Right atrium auricular region (tissue), 2 donors: ENCODE data around the gene MAIP1. TPM values are rescaled to one million over a fixed set of nuclear protein-coding genes. Genes with fewer than 3 reads are reported as not detected.

Source experiments
- DNase-seq: peaks from one replicate; pipeline ENCODE4 v3.0.0-alpha.2; 2019; ENCODE audit warnings: low spot score
- H3K27ac ChIP-seq, 2 donors: fragments of 200-600 bp; sonication (generic); 1 replicate in 1 of 2; 2 replicates in 1 of 2; pipeline ENCODE4 v1.5.1; 2016 to 2019
- H3K27me3 ChIP-seq, 2 donors: fragments of 200-600 bp; sonication (generic); one replicate each; pipeline versions ENCODE4 v1.5.1 to v1.6.0; 2017 to 2019
- H3K36me3 ChIP-seq: fragments of 200-600 bp; sonication (generic); one replicate; pipeline ENCODE4 v1.5.1; 2016
- H3K4me1 ChIP-seq, 2 donors: fragments of 200-600 bp; sonication (generic); one replicate each; pipeline versions ENCODE4 v1.5.1 to v1.6.0; 2017 to 2019
- H3K4me3 ChIP-seq, 2 donors: fragments of 200-600 bp; sonication (generic); 1 replicate in 1 of 2; 2 replicates in 1 of 2; pipeline ENCODE4 v1.5.1; 2017 to 2019; ENCODE audit warnings: mild to moderate bottlenecking in 1 of 2, moderate library complexity in 1 of 2
- H3K9me3 ChIP-seq, 2 donors: fragments of 200-600 bp; sonication (generic); one replicate each; pipeline ENCODE4 v1.5.1; 2019
- total RNA-seq, 2 donors: library from RNA; depleted of rRNA; stranded (reverse); fragments of >200 nt; gene quantifications; one replicate each; pipeline ENCODE4 v1.1.0, GENCODE V29; 2016
- TF ChIP-seq, protein P1 (sequence below), 2 donors: fragments of 200-600 bp; sonication (generic); IDR thresholded peaks; one replicate each; pipeline ENCODE4 v1.5.1; 2019; ENCODE audit warnings: antibody characterized with exemption in 2 of 2

MAIP1 gene
- total RNA-seq, 2 donors from 2014 or later: 11.0 to 18.2 TPM

GRCh38 chr2:199928626-199929025, 26.8 kb upstream of the MAIP1 start:
- TF ChIP-seq, protein P1, sequence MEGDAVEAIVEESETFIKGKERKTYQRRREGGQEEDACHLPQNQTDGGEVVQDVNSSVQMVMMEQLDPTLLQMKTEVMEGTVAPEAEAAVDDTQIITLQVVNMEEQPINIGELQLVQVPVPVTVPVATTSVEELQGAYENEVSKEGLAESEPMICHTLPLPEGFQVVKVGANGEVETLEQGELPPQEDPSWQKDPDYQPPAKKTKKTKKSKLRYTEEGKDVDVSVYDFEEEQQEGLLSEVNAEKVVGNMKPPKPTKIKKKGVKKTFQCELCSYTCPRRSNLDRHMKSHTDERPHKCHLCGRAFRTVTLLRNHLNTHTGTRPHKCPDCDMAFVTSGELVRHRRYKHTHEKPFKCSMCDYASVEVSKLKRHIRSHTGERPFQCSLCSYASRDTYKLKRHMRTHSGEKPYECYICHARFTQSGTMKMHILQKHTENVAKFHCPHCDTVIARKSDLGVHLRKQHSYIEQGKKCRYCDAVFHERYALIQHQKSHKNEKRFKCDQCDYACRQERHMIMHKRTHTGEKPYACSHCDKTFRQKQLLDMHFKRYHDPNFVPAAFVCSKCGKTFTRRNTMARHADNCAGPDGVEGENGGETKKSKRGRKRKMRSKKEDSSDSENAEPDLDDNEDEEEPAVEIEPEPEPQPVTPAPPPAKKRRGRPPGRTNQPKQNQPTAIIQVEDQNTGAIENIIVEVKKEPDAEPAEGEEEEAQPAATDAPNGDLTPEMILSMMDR (IDR thresholded peaks at IDR 0.05): no peak
- H3K27ac ChIP-seq: no peak overlapping the region
- no peak overlapping the region for H3K4me3 ChIP-seq
- H3K9me3 ChIP-seq: no peaks in the 10 kb centered on the region
- DNase-seq: no peak
- peaks cover 21% of the 10 kb centered on the region for H3K36me3 ChIP-seq
- no peaks in the 10 kb centered on the region for H3K27me3 ChIP-seq
- no peaks in the 10 kb centered on the region for H3K4me1 ChIP-seq

- H3K27ac ChIP-seq: no peak overlapping the region
- no peaks in the 10 kb centered on the region for H3K9me3 ChIP-seq
- no peaks in the 10 kb centered on the region for H3K27me3 ChIP-seq
- no peak overlapping the region for H3K4me3 ChIP-seq
- H3K4me1 ChIP-seq: no peaks in the 10 kb centered on the region
- DNase-seq: no peak
- TF ChIP-seq, protein P1 (IDR thresholded peaks at IDR 0.05): no peak
- H3K36me3 ChIP-seq: peaks cover 21% of the 10 kb centered on the region
Observed at GRCh38 chr2:199929262-199929661, 26.1 kb upstream of the MAIP1 start.

GRCh38 chr2:199932312-199932855, 23.0 kb upstream of the MAIP1 start:
- Histone ChIP-seq H3K9me3 (no peaks in the 10 kb centered on the region), H3K27ac (no peak overlapping the region), H3K36me3 (peaks cover 29% of the 10 kb centered on the region), H3K4me3 (no peak overlapping the region), H3K4me1 (no peaks in the 10 kb centered on the region), H3K27me3 (no peaks in the 10 kb centered on the region)
- no peak for DNase-seq
- TF ChIP-seq, protein P1 (IDR thresholded peaks at IDR 0.05): no peak

DNA sequence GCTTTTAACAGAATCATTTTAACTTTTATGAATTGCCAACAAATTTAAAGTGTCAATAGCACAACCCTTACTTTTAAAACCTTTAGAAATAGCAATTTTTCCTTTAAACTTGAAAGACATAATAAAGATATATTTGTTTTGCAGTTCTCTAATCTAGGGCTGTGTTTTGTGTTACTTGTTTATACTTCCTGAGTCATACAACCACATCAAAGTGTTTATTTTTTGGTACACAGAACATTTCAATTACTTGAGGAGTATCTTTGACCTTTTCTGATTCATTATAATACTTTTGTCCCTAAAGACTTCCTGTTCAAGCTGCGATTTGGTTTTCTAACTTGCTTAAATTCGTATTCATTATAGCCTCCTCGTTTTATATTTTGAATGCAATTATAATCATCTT, 21.9 kb upstream of the MAIP1 start:
- H3K36me3 ChIP-seq: peaks cover 32% of the 10 kb centered on the region
- no peaks in the 10 kb centered on the region for H3K9me3 ChIP-seq
- TF ChIP-seq, protein P1 (IDR thresholded peaks at IDR 0.05): no peak
- H3K4me3 ChIP-seq: no peak overlapping the region
- H3K27ac ChIP-seq: no peak overlapping the region
- DNase-seq: no peak
- no peaks in the 10 kb centered on the region for H3K4me1 ChIP-seq
- no peaks in the 10 kb centered on the region for H3K27me3 ChIP-seq

- peaks cover 33% of the 10 kb centered on the region for H3K36me3 ChIP-seq
- DNase-seq: no peak
- no peaks in the 10 kb centered on the region for H3K27me3 ChIP-seq
- no peaks in the 10 kb centered on the region for H3K9me3 ChIP-seq
- TF ChIP-seq, protein P1 (IDR thresholded peaks at IDR 0.05): no peak
- H3K4me3 ChIP-seq: no peak overlapping the region
- H3K27ac ChIP-seq: no peak overlapping the region
- no peaks in the 10 kb centered on the region for H3K4me1 ChIP-seq
Observed at GRCh38 chr2:199936554-199936953, 18.8 kb upstream of the MAIP1 start.

- H3K4me3 ChIP-seq: no peak overlapping the region
- H3K36me3 ChIP-seq: peaks cover 23% of the 10 kb centered on the region
- TF ChIP-seq, protein P1 (IDR thresholded peaks at IDR 0.05): no peak
- DNase-seq: no peak
- no peaks in the 10 kb centered on the region for H3K27me3 ChIP-seq
- H3K9me3 ChIP-seq: no peaks in the 10 kb centered on the region
- no peak overlapping the region for H3K27ac ChIP-seq
- H3K4me1 ChIP-seq: no peaks in the 10 kb centered on the region
Observed at GRCh38 chr2:199940373-199940772, 15.0 kb upstream of the MAIP1 start.
